Transverse colon (tissue), 3 donors: Measurements from ENCODE around the gene ANAPC15.

Experiments
- CTCF ChIP-seq, 5 experiments: fragments of 200-600 bp in 3 of 5; fragments of 450-650 bp in 2 of 5; sonication (generic) in 3 of 5; IDR thresholded peaks; 1 replicate in 2 of 5; 2 replicates in 3 of 5; pipeline ENCODE4 v1.5.1; 2016 to 2017; ENCODE audit warnings: antibody characterized with exemption in 5 of 5, inconsistent platforms in 3 of 5, mild to moderate bottlenecking in 2 of 5, moderate library complexity in 1 of 5
- EP300 ChIP-seq: sonication (generic); formaldehyde crosslinking; IDR thresholded peaks from one replicate; pipeline ENCODE4 v1.6.1; 2017; ENCODE audit warnings: antibody characterized with exemption, low read depth
- POLR2A ChIP-seq: fragments of 450-650 bp; IDR thresholded peaks from one replicate; pipeline ENCODE4 v1.6.1; 2016; ENCODE audit warnings: antibody characterized with exemption, mild to moderate bottlenecking, moderate library complexity

GRCh38 chr11:72105888-72106287 is 6.6 kb downstream of the ANAPC15 start, which contains the start of gene TOMT:
- TF ChIP-seq EP300, result no peak
- TF ChIP-seq POLR2A, result no peak
- no peak for TF ChIP-seq CTCF (IDR thresholded peaks at IDR 0.05)
